Lower lobe of right lung (tissue), 2 donors: ENCODE measurements around the gene GZMM. TPM values are rescaled to one million over a fixed set of nuclear protein-coding genes. Genes with fewer than 3 reads are reported as not detected.

Source experiments
- ATAC-seq, 2 donors: fragments of 200-7000 bp; cut with Tn5 transposase; one replicate each; pipeline ENCODE4 v1.9.1; 2020 to 2022; ENCODE audit warnings: mild to moderate bottlenecking in 2 of 2, moderate library complexity in 2 of 2
- DNase-seq: peaks from one replicate; pipeline ENCODE4 v3.0.0-alpha.2; 2020
- H3K27ac ChIP-seq: fragments of 200-600 bp; one replicate; pipeline ENCODE4 v1.8.0; 2022
- H3K27me3 ChIP-seq: fragments of 200-600 bp; one replicate; pipeline ENCODE4 v1.8.0; 2022; ENCODE audit warnings: low read depth
- H3K36me3 ChIP-seq: fragments of 200-600 bp; one replicate; pipeline ENCODE4 v1.8.0; 2022; ENCODE audit warnings: mild to moderate bottlenecking
- H3K4me1 ChIP-seq: fragments of 200-600 bp; one replicate; pipeline ENCODE4 v1.8.0; 2022
- H3K4me3 ChIP-seq: fragments of 200-600 bp; one replicate; pipeline ENCODE4 v1.8.0; 2022; ENCODE audit warnings: mild to moderate bottlenecking
- H3K9me3 ChIP-seq: fragments of 200-600 bp; one replicate; pipeline ENCODE4 v1.8.0; 2022
- CTCF ChIP-seq: fragments of 200-600 bp; IDR thresholded peaks from one replicate; pipeline ENCODE4 v1.8.0; 2022; ENCODE audit warnings: antibody characterized with exemption, mild to moderate bottlenecking
- intact Hi-C: fragments of 100-400 bp; cut with DNase I; formaldehyde crosslinking; loops from one replicate; pipeline ENCODE4 v1.11.0; 2022
- total RNA-seq: library from RNA; stranded (reverse); fragmentation: NEBNext Ultra II Directional; extraction: Animal tissue kit (Norgen Biotek cat#: 25700); gene quantifications from one replicate; pipeline ENCODE4 v1.2.1, GENCODE V29; 2021
- donor health status: DM: no; HTN: yes; CAD: no; lungs with severe emphysema.

The GZMM gene
- total RNA-seq, 1 donor from 2014 or later = 3.6 TPM

GRCh38 chr19:573519-573825 lies 29.6 kb downstream of the GZMM start:
- no peak for ATAC-seq
- no peaks in the 10 kb centered on the region for H3K27me3 ChIP-seq
- peak overlapping the region; percentile 93 for H3K27ac ChIP-seq
- no peak for TF ChIP-seq CTCF
- intact Hi-C loops = no loop called here
- no peaks in the 10 kb centered on the region for H3K9me3 ChIP-seq
- no peak for DNase-seq
- peaks cover 11% of the 10 kb centered on the region for H3K36me3 ChIP-seq
- H3K4me3 ChIP-seq = peak overlapping the region; percentile 96
- peaks cover 58% of the 10 kb centered on the region for H3K4me1 ChIP-seq

GRCh38 chr19:574658-575526 lies 31.0 kb downstream of the GZMM start:
- peaks cover 58% of the 10 kb centered on the region for H3K4me1 ChIP-seq
- H3K36me3 ChIP-seq = peaks cover 20% of the 10 kb centered on the region
- TF ChIP-seq CTCF = no peak
- no peak for DNase-seq
- no peaks in the 10 kb centered on the region for H3K9me3 ChIP-seq
- H3K27me3 ChIP-seq = no peaks in the 10 kb centered on the region
- H3K4me3 ChIP-seq = peak overlapping the region; percentile 96
- H3K27ac ChIP-seq = no peak overlapping the region
- intact Hi-C loops = no loop called here
- no peak for ATAC-seq

- no peak for ATAC-seq
- Histone ChIP-seq H3K4me3 (peak overlapping the region; percentile 96), H3K9me3 (no peaks in the 10 kb centered on the region), H3K4me1 (peaks cover 57% of the 10 kb centered on the region), H3K36me3 (peaks cover 29% of the 10 kb centered on the region), H3K27ac (no peak overlapping the region), H3K27me3 (no peaks in the 10 kb centered on the region)
- no peak for DNase-seq
- no peak for TF ChIP-seq CTCF
- intact Hi-C loops = no loop called here
These were observed 32.0 kb downstream of the GZMM start for GRCh38 chr19:575527-576506.

GRCh38 chr19:576768-577438 lies 33.0 kb downstream of the GZMM start:
- Histone ChIP-seq H3K4me1 (peaks cover 47% of the 10 kb centered on the region), H3K27ac (no peak overlapping the region), H3K9me3 (no peaks in the 10 kb centered on the region), H3K4me3 (no peak overlapping the region), H3K27me3 (no peaks in the 10 kb centered on the region), H3K36me3 (peaks cover 40% of the 10 kb centered on the region)
- ATAC-seq (no peak), DNase-seq (no peak)
- TF ChIP-seq CTCF = no peak
- intact Hi-C loops = no loop called here
